Activated T-cell treated with anti-CD3 and anti-CD28 coated beads, Interleukin-2, amount 50 U/mL, for 24 hours (primary cell): ENCODE measurements around the gene THEMIS.
"Not testable (repeated sequence)": the region's sequence is repeated elsewhere in the genome, so short reads cannot be mapped to it uniquely, and the experiment has no call there.

Experiments
- DNase-seq: peaks from one replicate; pipeline ENCODE4 v3.0.0-alpha.2; 2020
- H3K27ac Mint-ChIP-seq: 2 replicates; pipeline ENCODE4 v1.8.0; 2020; ENCODE audit warnings: mild to moderate bottlenecking, mixed read lengths
- H3K27me3 Mint-ChIP-seq: 2 replicates; pipeline ENCODE4 v1.8.0; 2020; ENCODE audit warnings: mixed read lengths
- H3K36me3 Mint-ChIP-seq: 2 replicates; pipeline ENCODE4 v1.8.0; 2020; ENCODE audit warnings: low read depth, mixed read lengths
- H3K4me1 Mint-ChIP-seq: 2 replicates; pipeline ENCODE4 v1.8.0; 2020; ENCODE audit warnings: low read depth, mixed read lengths
- H3K4me3 Mint-ChIP-seq: 2 replicates; pipeline ENCODE4 v1.8.0; 2020; ENCODE audit warnings: mild to moderate bottlenecking, moderate library complexity, mixed read lengths
- H3K9me3 Mint-ChIP-seq: 2 replicates; pipeline ENCODE4 v1.8.0; 2020; ENCODE audit warnings: mixed read lengths

THEMIS gene

GRCh38 chr6:127893541-127893940 lies 7.3 kb downstream of the THEMIS start:
- Mint-ChIP-seq H3K27ac (peak overlapping the region; percentile 97), H3K27me3 (no peaks in the 10 kb centered on the region), H3K4me3 (peak overlapping the region; percentile 76), H3K36me3 (peaks cover 36% of the 10 kb centered on the region), H3K4me1 (peaks cover 65% of the 10 kb centered on the region), H3K9me3 (peaks cover under 1% of the 10 kb centered on the region)
- no peak for DNase-seq

- no peak for DNase-seq
- peaks cover 42% of the 10 kb centered on the region for H3K36me3 Mint-ChIP-seq
- H3K4me3 Mint-ChIP-seq = peak overlapping the region; percentile 48
- H3K27me3 Mint-ChIP-seq = no peaks in the 10 kb centered on the region
- H3K9me3 Mint-ChIP-seq = peaks cover 2% of the 10 kb centered on the region
- peaks cover 64% of the 10 kb centered on the region for H3K4me1 Mint-ChIP-seq
- peak overlapping the region; percentile 88 for H3K27ac Mint-ChIP-seq
Observed at GRCh38 chr6:127891731-127892326, 9.0 kb downstream of the THEMIS start.

GRCh38 chr6:127886603-127887002 lies 14.3 kb downstream of the THEMIS start:
- Mint-ChIP-seq H3K36me3 (peaks cover 58% of the 10 kb centered on the region), H3K27ac (no peak overlapping the region), H3K4me1 (peaks cover 85% of the 10 kb centered on the region), H3K27me3 (no peaks in the 10 kb centered on the region), H3K4me3 (no peak overlapping the region), H3K9me3 (peaks cover 11% of the 10 kb centered on the region)
- no peak for DNase-seq

GRCh38 chr6:127884134-127884533 lies 16.7 kb downstream of the THEMIS start:
- peaks cover 91% of the 10 kb centered on the region for H3K4me1 Mint-ChIP-seq
- no peak for DNase-seq
- H3K36me3 Mint-ChIP-seq = peaks cover 40% of the 10 kb centered on the region
- peak overlapping the region; percentile 8 for H3K27ac Mint-ChIP-seq
- H3K9me3 Mint-ChIP-seq = peaks cover 11% of the 10 kb centered on the region
- no peak overlapping the region for H3K4me3 Mint-ChIP-seq
- H3K27me3 Mint-ChIP-seq = no peaks in the 10 kb centered on the region

GRCh38 chr6:127881949-127882348 lies 18.9 kb downstream of the THEMIS start:
- H3K27me3 Mint-ChIP-seq, H3K27ac Mint-ChIP-seq, H3K9me3 Mint-ChIP-seq, DNase-seq, H3K4me3 Mint-ChIP-seq: not testable (repeated sequence)
- Mint-ChIP-seq H3K36me3 (peaks cover 27% of the 10 kb centered on the region), H3K4me1 (peaks cover 92% of the 10 kb centered on the region)

- peaks cover 22% of the 10 kb centered on the region for H3K36me3 Mint-ChIP-seq
- H3K4me1 Mint-ChIP-seq = peaks cover 88% of the 10 kb centered on the region
- H3K9me3 Mint-ChIP-seq = no peaks in the 10 kb centered on the region
- H3K27me3 Mint-ChIP-seq = no peaks in the 10 kb centered on the region
- H3K4me3 Mint-ChIP-seq = peak overlapping the region; percentile 77
- no peak for DNase-seq
- H3K27ac Mint-ChIP-seq = peak overlapping the region; percentile 91
Observed at GRCh38 chr6:127880429-127880828, 20.4 kb downstream of the THEMIS start.

GRCh38 chr6:127879685-127880084 lies 21.2 kb downstream of the THEMIS start:
- DNase-seq = peak; percentile 65
- Mint-ChIP-seq H3K4me3 (peak overlapping the region; percentile 77), H3K9me3 (no peaks in the 10 kb centered on the region), H3K27me3 (no peaks in the 10 kb centered on the region), H3K36me3 (peaks cover 27% of the 10 kb centered on the region), H3K4me1 (peaks cover 87% of the 10 kb centered on the region), H3K27ac (peak overlapping the region; percentile 91)

GRCh38 chr6:127878115-127878514 lies 22.7 kb downstream of the THEMIS start:
- H3K4me1 Mint-ChIP-seq = peaks cover 82% of the 10 kb centered on the region
- H3K4me3 Mint-ChIP-seq = peak overlapping the region; percentile 61
- peaks cover 6% of the 10 kb centered on the region for H3K9me3 Mint-ChIP-seq
- no peaks in the 10 kb centered on the region for H3K27me3 Mint-ChIP-seq
- H3K36me3 Mint-ChIP-seq = peaks cover 31% of the 10 kb centered on the region
- peak overlapping the region; percentile 95 for H3K27ac Mint-ChIP-seq
- DNase-seq = no peak

GRCh38 chr6:127877231-127877630 lies 23.6 kb downstream of the THEMIS start:
- peak overlapping the region; percentile 61 for H3K4me3 Mint-ChIP-seq
- H3K4me1 Mint-ChIP-seq = peaks cover 80% of the 10 kb centered on the region
- peaks cover 8% of the 10 kb centered on the region for H3K9me3 Mint-ChIP-seq
- no peaks in the 10 kb centered on the region for H3K27me3 Mint-ChIP-seq
- H3K36me3 Mint-ChIP-seq = peaks cover 37% of the 10 kb centered on the region
- DNase-seq = no peak
- peak overlapping the region; percentile 95 for H3K27ac Mint-ChIP-seq

- Mint-ChIP-seq H3K36me3 (peaks cover 33% of the 10 kb centered on the region), H3K4me3 (peak overlapping the region; percentile 41), H3K4me1 (peaks cover 69% of the 10 kb centered on the region), H3K27ac (peak overlapping the region; percentile 89), H3K27me3 (no peaks in the 10 kb centered on the region), H3K9me3 (peaks cover 8% of the 10 kb centered on the region)
- no peak for DNase-seq
Observed at GRCh38 chr6:127869772-127870404, 31.0 kb downstream of the THEMIS start.

GRCh38 chr6:127869183-127869582 lies 31.7 kb downstream of the THEMIS start:
- DNase-seq = no peak
- Mint-ChIP-seq H3K9me3 (peaks cover 8% of the 10 kb centered on the region), H3K4me3 (peak overlapping the region; percentile 41), H3K27ac (peak overlapping the region; percentile 89), H3K36me3 (peaks cover 37% of the 10 kb centered on the region), H3K4me1 (peaks cover 73% of the 10 kb centered on the region), H3K27me3 (no peaks in the 10 kb centered on the region)

GRCh38 chr6:127868338-127868737 lies 32.5 kb downstream of the THEMIS start:
- peaks cover 75% of the 10 kb centered on the region for H3K4me1 Mint-ChIP-seq
- H3K27me3 Mint-ChIP-seq = no peaks in the 10 kb centered on the region
- H3K9me3 Mint-ChIP-seq = peaks cover 5% of the 10 kb centered on the region
- H3K4me3 Mint-ChIP-seq = no peak overlapping the region
- H3K36me3 Mint-ChIP-seq = peaks cover 38% of the 10 kb centered on the region
- peak overlapping the region; percentile 71 for H3K27ac Mint-ChIP-seq
- no peak for DNase-seq

- peaks cover 78% of the 10 kb centered on the region for H3K4me1 Mint-ChIP-seq
Observed at GRCh38 chr6:127866766-127867165, 34.1 kb downstream of the THEMIS start.

GRCh38 chr6:127865108-127865507 lies 35.8 kb downstream of the THEMIS start:
- Mint-ChIP-seq H3K4me1 (peaks cover 68% of the 10 kb centered on the region), H3K27me3 (no peaks in the 10 kb centered on the region), H3K27ac (peak overlapping the region; percentile 35), H3K4me3 (no peak overlapping the region), H3K9me3 (no peaks in the 10 kb centered on the region), H3K36me3 (peaks cover 28% of the 10 kb centered on the region)
- DNase-seq = no peak

More at GRCh38 chr6:127866766-127867165, 34.1 kb downstream of the THEMIS start:
- H3K9me3 Mint-ChIP-seq = no peaks in the 10 kb centered on the region
- peak overlapping the region; percentile 56 for H3K4me3 Mint-ChIP-seq
- no peak for DNase-seq
- no peaks in the 10 kb centered on the region for H3K27me3 Mint-ChIP-seq
- H3K27ac Mint-ChIP-seq = peak overlapping the region; percentile 79
- H3K36me3 Mint-ChIP-seq = peaks cover 28% of the 10 kb centered on the region

- Mint-ChIP-seq H3K27ac (peak overlapping the region; percentile 35), H3K4me1 (peaks cover 68% of the 10 kb centered on the region), H3K9me3 (no peaks in the 10 kb centered on the region), H3K36me3 (peaks cover 30% of the 10 kb centered on the region), H3K4me3 (no peak overlapping the region), H3K27me3 (no peaks in the 10 kb centered on the region)
- no peak for DNase-seq
Observed at GRCh38 chr6:127864701-127865100, 36.2 kb downstream of the THEMIS start.
